Esophagus muscularis mucosa (tissue), 4 donors: ENCODE data around the gene ZSCAN16. TPM values are rescaled to one million over a fixed set of nuclear protein-coding genes. Genes with fewer than 3 reads are reported as not detected.
A peak's percentile ranks its signal among the peaks of the same experiment; 100 is the strongest.

Experiments
- DNase-seq: peaks from one replicate; pipeline ENCODE4 v3.0.0-alpha.2; 2017; ENCODE audit errors: extremely low spot score
- H3K27ac ChIP-seq, 4 donors: fragments of 200-600 bp; sonication (generic); replicated peaks in 1 of 4; 1 replicate in 3 of 4; 2 replicates in 1 of 4; pipeline ENCODE4 v1.5.1; 2016 to 2019; ENCODE audit warnings: mild to moderate bottlenecking in 1 of 4
- H3K27me3 ChIP-seq, 4 donors: fragments of 200-600 bp; sonication (generic); one replicate each; pipeline versions ENCODE4 v1.5.1 to v1.6.0; 2016 to 2019
- H3K36me3 ChIP-seq, 4 donors: fragments of 200-600 bp; sonication (generic); one replicate each; pipeline ENCODE4 v1.5.1; 2016 to 2019
- H3K4me1 ChIP-seq, 4 donors: fragments of 200-600 bp; sonication (generic); one replicate each; pipeline ENCODE4 v1.5.1; 2016 to 2019
- H3K4me3 ChIP-seq, 4 donors: fragments of 200-600 bp; sonication (generic); 1 replicate in 2 of 4; 2 replicates in 2 of 4; pipeline ENCODE4 v1.5.1; 2016 to 2019; ENCODE audit warnings: mild to moderate bottlenecking in 4 of 4, moderate library complexity in 1 of 4
- H3K9me3 ChIP-seq, 4 donors: fragments of 200-600 bp; sonication (generic); 1 replicate in 3 of 4; 2 replicates in 1 of 4; pipeline ENCODE4 v1.5.1; 2016 to 2019
- EP300 ChIP-seq: sonication (generic); formaldehyde crosslinking; IDR thresholded peaks from one replicate; pipeline ENCODE4 v1.6.1; 2017; ENCODE audit warnings: antibody characterized with exemption
- POLR2A ChIP-seq: fragments of 450-650 bp; IDR thresholded peaks from one replicate; pipeline ENCODE4 v1.6.1; 2017; ENCODE audit warnings: antibody characterized with exemption, moderate library complexity, mild to moderate bottlenecking, low read depth
- POLR2AphosphoS5 ChIP-seq, 2 donors: sonication (generic); formaldehyde crosslinking; IDR thresholded peaks; one replicate each; pipeline ENCODE4 v1.6.1; 2017; ENCODE audit warnings: antibody characterized with exemption in 2 of 2
- WGBS: methylation state at CpG from one replicate; pipeline ENCODE4 v1.1.5; 2018; 5-methylcytosine and 5-hydroxymethylcytosine counted together
- intact Hi-C: fragments of 100-400 bp; cut with DNase I; formaldehyde crosslinking; loops from one replicate; pipeline ENCODE4 v1.15.1; 2023
- total RNA-seq, 4 donors: library from RNA; depleted of rRNA; stranded (reverse); fragments of >200 nt; gene quantifications; one replicate each; pipeline versions ENCODE4 v1.1.0 to v1.2.1, GENCODE V29; 2016
- TF ChIP-seq, protein P1 (sequence below), 3 experiments: fragments of 200-600 bp in 2 of 3; fragments of 450-650 bp in 1 of 3; sonication (generic) in 2 of 3; IDR thresholded peaks; one replicate each; pipeline ENCODE4 v1.5.1; 2017 to 2019; ENCODE audit warnings: antibody characterized with exemption in 3 of 3, mild to moderate bottlenecking in 2 of 3, moderate library complexity in 1 of 3

The ZSCAN16 gene
- total RNA-seq, 4 donors from 2014 or later: 2.9 to 7.4 (median 3.4) TPM

DNA sequence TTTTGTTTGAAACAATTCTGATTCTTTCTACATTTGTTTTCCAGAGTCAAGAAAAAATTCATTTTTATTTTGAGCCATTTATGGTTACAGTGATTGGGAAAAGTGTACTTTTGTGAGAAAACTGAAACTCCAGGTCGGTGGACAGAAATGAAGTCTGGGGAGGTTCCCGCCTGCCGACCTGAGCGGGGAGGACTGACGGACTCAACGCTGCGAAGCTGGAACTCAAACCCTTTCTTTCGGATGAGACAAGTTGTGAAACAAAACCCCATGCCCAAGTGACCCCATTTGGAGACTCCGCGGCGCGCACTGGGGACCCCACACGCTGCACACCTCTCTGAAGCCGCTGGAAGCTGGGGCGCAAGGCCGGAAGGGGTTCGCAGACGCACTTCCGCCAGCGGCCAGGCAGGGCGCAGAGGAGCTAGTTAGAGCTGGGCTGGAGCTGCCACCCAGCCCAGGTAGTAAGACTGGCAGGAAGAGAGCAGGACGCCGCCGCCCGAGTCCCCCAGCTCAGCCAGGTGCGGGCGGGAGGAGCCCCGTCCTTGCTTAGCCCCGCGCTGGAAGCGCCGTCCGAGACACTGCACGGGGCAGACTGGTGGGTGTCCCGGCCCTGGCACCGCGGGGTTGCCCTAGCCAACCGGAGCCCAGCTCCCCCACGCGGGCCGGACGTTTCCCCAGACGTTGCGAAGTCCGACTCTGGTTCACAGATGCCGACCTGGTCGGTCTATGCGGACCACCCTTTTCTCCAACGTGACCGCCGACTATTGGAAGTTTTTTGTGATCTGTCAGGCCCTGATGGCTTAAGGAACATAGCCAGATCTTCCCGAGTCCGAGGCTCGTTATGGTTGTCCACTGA is 19.8 kb upstream of the ZSCAN16 start:
- no peaks in the 10 kb centered on the region for H3K36me3 ChIP-seq
- DNase-seq: peak; percentile 93
- no peaks in the 10 kb centered on the region for H3K27me3 ChIP-seq
- TF ChIP-seq, protein P1, sequence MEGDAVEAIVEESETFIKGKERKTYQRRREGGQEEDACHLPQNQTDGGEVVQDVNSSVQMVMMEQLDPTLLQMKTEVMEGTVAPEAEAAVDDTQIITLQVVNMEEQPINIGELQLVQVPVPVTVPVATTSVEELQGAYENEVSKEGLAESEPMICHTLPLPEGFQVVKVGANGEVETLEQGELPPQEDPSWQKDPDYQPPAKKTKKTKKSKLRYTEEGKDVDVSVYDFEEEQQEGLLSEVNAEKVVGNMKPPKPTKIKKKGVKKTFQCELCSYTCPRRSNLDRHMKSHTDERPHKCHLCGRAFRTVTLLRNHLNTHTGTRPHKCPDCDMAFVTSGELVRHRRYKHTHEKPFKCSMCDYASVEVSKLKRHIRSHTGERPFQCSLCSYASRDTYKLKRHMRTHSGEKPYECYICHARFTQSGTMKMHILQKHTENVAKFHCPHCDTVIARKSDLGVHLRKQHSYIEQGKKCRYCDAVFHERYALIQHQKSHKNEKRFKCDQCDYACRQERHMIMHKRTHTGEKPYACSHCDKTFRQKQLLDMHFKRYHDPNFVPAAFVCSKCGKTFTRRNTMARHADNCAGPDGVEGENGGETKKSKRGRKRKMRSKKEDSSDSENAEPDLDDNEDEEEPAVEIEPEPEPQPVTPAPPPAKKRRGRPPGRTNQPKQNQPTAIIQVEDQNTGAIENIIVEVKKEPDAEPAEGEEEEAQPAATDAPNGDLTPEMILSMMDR (IDR thresholded peaks at IDR 0.05): peak; percentile 31 to 83 (median 40)
- TF ChIP-seq POLR2A (no peak), EP300 (no peak), POLR2AphosphoS5 (IDR thresholded peaks at IDR 0.05) (peak; percentile 84 to 85)
- no peaks in the 10 kb centered on the region for H3K9me3 ChIP-seq
- under 1% methylated on average over 52 of the region's 54 CpGs for WGBS
- peaks cover 4 to 7% (median 6%) of the 10 kb centered on the region in 4 donors for H3K4me1 ChIP-seq
- H3K4me3 ChIP-seq: peak overlapping the region; percentile 64 to 96 (median 80)
- intact Hi-C loops: no loop called here
- H3K27ac ChIP-seq: peak overlapping the region; percentile 80 to 92 (median 84)

GRCh38 chr6:28105245-28105639 is 19.2 kb upstream of the ZSCAN16 start:
- peak overlapping the region; percentile 64 to 96 (median 80) for H3K4me3 ChIP-seq
- no peaks in the 10 kb centered on the region for H3K9me3 ChIP-seq
- H3K36me3 ChIP-seq: no peaks in the 10 kb centered on the region
- TF ChIP-seq EP300 (no peak), POLR2A (no peak), POLR2AphosphoS5 (IDR thresholded peaks at IDR 0.05) (no peak)
- TF ChIP-seq, protein P1 (IDR thresholded peaks at IDR 0.05): no peak
- DNase-seq: no peak
- intact Hi-C loops: no loop called here
- peaks cover 4 to 7% (median 6%) of the 10 kb centered on the region in 4 donors for H3K4me1 ChIP-seq
- H3K27me3 ChIP-seq: no peaks in the 10 kb centered on the region
- H3K27ac ChIP-seq: peak overlapping the region; percentile 80 to 92 (median 84)
- WGBS: 19% methylated on average over 5 of the region's 5 CpGs

GRCh38 chr6:28107506-28107905 is 16.9 kb upstream of the ZSCAN16 start:
- peaks cover 4 to 7% (median 6%) of the 10 kb centered on the region in 4 donors for H3K4me1 ChIP-seq
- DNase-seq: no peak
- no peak overlapping the region for H3K4me3 ChIP-seq
- no peaks in the 10 kb centered on the region for H3K36me3 ChIP-seq
- H3K27me3 ChIP-seq: no peaks in the 10 kb centered on the region
- H3K27ac ChIP-seq: no peak overlapping the region
- intact Hi-C loops: no loop called here
- no peak for TF ChIP-seq POLR2AphosphoS5 (IDR thresholded peaks at IDR 0.05)
- TF ChIP-seq EP300: no peak
- no peaks in the 10 kb centered on the region for H3K9me3 ChIP-seq
- WGBS: 80% methylated on average over 3 of the region's 3 CpGs

DNA sequence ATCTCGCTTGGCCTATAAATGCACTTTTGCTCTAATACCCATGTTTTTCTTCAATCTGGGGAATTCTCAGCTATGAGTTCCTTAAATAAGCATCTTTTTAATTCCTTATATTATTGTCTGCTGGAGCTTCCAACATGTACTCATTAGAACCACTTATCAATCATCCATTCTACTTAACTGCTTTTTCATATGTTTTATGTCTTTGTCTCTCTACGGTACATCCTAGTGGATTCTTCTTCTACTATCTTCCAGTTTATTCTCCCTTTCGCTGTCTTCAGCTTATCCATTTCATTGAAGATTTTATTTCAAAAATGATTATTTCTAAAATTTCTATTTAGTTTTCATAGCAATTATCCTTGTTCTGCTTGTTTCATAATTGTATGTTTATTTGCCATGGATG is 12.4 kb upstream of the ZSCAN16 start:
- intact Hi-C loops: no loop called here
- H3K9me3 ChIP-seq: no peaks in the 10 kb centered on the region
- no peak for DNase-seq
- H3K27ac ChIP-seq: no peak overlapping the region
- H3K4me1 ChIP-seq: no peaks in the 10 kb centered on the region
- WGBS: 78% methylated on average over 3 of the region's 3 CpGs
- peaks cover 11 to 27% (median 23%) of the 10 kb centered on the region in 4 donors for H3K36me3 ChIP-seq
- no peaks in the 10 kb centered on the region for H3K27me3 ChIP-seq
- H3K4me3 ChIP-seq: no peak overlapping the region
- TF ChIP-seq POLR2A (no peak), POLR2AphosphoS5 (IDR thresholded peaks at IDR 0.05) (no peak), EP300 (no peak)
- TF ChIP-seq, protein P1 (IDR thresholded peaks at IDR 0.05): no peak

GRCh38 chr6:28115799-28116198 is 8.6 kb upstream of the ZSCAN16 start:
- H3K27me3 ChIP-seq: no peaks in the 10 kb centered on the region
- no peaks in the 10 kb centered on the region for H3K9me3 ChIP-seq
- no peak overlapping the region for H3K27ac ChIP-seq
- no peak overlapping the region for H3K4me3 ChIP-seq
- intact Hi-C loops: no loop called here
- 89% methylated on average over 2 of the region's 2 CpGs for WGBS
- TF ChIP-seq POLR2A (no peak), POLR2AphosphoS5 (IDR thresholded peaks at IDR 0.05) (no peak), EP300 (no peak)
- TF ChIP-seq, protein P1 (IDR thresholded peaks at IDR 0.05): no peak
- no peak for DNase-seq
- H3K4me1 ChIP-seq: no peaks in the 10 kb centered on the region
- peaks cover 19 to 62% (median 49%) of the 10 kb centered on the region in 4 donors for H3K36me3 ChIP-seq
